Nephron progenitor cell (in vitro differentiated cells): ENCODE data around the gene ACTRT2.

Experiments
- DNase-seq: peaks from one replicate; pipeline ENCODE4 v3.0.0; 2021
- H3K27ac Mint-ChIP-seq: 2 replicates; pipeline ENCODE4 v1.8.0; 2021; ENCODE audit warnings: mild to moderate bottlenecking, moderate library complexity, mixed read lengths
- H3K27me3 Mint-ChIP-seq: 2 replicates; pipeline ENCODE4 v1.8.0; 2021; ENCODE audit warnings: mild to moderate bottlenecking, low read depth, mixed read lengths; ENCODE audit not compliant: poor library complexity
- H3K36me3 Mint-ChIP-seq: 2 replicates; pipeline ENCODE4 v1.8.0; 2021; ENCODE audit warnings: low read depth, mixed read lengths
- H3K4me1 Mint-ChIP-seq: 2 replicates; pipeline ENCODE4 v1.8.0; 2021; ENCODE audit warnings: mixed read lengths
- H3K4me3 Mint-ChIP-seq: 2 replicates; pipeline ENCODE4 v1.8.0; 2021; ENCODE audit warnings: mild to moderate bottlenecking, moderate library complexity, mixed read lengths
- H3K9me3 Mint-ChIP-seq: 2 replicates; pipeline ENCODE4 v1.8.0; 2021; ENCODE audit warnings: mild to moderate bottlenecking, moderate library complexity, mixed read lengths
- TF ChIP-seq, protein P1 (sequence below): fragments of 200-600 bp; sonication (generic); IDR thresholded peaks from 2 replicates; pipeline ENCODE4 v1.5.0; 2021; ENCODE audit warnings: antibody characterized with exemption

ACTRT2 gene

DNA sequence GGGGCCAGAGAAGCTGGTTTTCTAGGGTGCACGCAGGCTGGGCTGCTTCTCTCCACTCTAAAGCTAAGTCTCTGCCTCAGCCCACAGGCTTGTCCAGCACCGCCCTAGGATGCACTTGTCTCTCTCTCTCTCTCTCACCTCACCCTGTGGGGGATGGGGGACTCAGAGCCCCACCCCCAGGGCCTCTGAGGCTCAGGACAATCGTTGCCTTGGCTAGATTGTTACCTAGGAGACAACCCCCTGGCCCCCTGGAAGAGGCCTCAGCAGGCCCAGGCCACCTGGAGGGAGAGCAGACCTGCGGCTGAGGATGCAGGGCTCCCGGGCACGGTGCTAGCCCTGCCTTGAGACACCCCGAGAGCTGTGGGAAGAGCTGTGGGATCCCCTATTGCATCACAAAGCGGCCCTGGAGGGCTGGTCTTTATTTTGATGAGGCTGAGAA lies at the start of gene ACTRT2:
ACTRT2 (plus strand) TSS at position 235 of the 439 bp plus-strand sequence. CDS start 220 bp downstream, outside the sequence.
- peaks cover 47% of the 10 kb centered on the region for H3K9me3 Mint-ChIP-seq
- no peak within 1 kb of the TSS for H3K4me3 Mint-ChIP-seq
- TF ChIP-seq, protein P1, sequence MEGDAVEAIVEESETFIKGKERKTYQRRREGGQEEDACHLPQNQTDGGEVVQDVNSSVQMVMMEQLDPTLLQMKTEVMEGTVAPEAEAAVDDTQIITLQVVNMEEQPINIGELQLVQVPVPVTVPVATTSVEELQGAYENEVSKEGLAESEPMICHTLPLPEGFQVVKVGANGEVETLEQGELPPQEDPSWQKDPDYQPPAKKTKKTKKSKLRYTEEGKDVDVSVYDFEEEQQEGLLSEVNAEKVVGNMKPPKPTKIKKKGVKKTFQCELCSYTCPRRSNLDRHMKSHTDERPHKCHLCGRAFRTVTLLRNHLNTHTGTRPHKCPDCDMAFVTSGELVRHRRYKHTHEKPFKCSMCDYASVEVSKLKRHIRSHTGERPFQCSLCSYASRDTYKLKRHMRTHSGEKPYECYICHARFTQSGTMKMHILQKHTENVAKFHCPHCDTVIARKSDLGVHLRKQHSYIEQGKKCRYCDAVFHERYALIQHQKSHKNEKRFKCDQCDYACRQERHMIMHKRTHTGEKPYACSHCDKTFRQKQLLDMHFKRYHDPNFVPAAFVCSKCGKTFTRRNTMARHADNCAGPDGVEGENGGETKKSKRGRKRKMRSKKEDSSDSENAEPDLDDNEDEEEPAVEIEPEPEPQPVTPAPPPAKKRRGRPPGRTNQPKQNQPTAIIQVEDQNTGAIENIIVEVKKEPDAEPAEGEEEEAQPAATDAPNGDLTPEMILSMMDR: no peak
- H3K27ac Mint-ChIP-seq: no peak within 1 kb of the TSS
- DNase-seq: no peak
- H3K27me3 Mint-ChIP-seq: peaks cover 22% of the 10 kb centered on the region
- no peaks in the 10 kb centered on the region for H3K4me1 Mint-ChIP-seq
- H3K36me3 Mint-ChIP-seq: no peaks in the 10 kb centered on the region

DNA sequence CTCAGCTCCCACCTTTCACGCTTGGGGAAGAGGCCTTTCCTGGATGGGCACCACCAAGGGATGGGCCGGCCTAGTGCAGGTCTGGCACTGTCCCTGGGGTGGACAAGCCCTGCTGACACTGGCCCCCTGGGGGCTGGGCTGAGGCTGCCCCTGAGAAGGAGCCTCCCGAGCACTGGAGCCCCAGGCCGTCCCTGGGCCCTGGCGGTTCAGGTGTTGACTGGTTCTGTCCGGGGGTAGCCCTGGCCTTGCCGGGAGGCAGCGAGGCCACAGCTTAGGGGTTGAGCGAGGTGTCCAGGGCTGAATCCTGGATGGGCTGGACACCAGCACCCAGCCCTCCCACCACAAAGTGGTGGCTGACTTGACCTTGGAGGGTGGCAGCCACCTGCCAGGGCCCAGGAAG lies 49.7 kb upstream of the ACTRT2 start:
- H3K4me3 Mint-ChIP-seq: no peak overlapping the region
- H3K27me3 Mint-ChIP-seq: peaks cover 6% of the 10 kb centered on the region
- no peak for DNase-seq
- TF ChIP-seq, protein P1: no peak
- no peak overlapping the region for H3K27ac Mint-ChIP-seq
- peaks cover 45% of the 10 kb centered on the region for H3K9me3 Mint-ChIP-seq
- H3K4me1 Mint-ChIP-seq: no peaks in the 10 kb centered on the region
- no peaks in the 10 kb centered on the region for H3K36me3 Mint-ChIP-seq

DNA sequence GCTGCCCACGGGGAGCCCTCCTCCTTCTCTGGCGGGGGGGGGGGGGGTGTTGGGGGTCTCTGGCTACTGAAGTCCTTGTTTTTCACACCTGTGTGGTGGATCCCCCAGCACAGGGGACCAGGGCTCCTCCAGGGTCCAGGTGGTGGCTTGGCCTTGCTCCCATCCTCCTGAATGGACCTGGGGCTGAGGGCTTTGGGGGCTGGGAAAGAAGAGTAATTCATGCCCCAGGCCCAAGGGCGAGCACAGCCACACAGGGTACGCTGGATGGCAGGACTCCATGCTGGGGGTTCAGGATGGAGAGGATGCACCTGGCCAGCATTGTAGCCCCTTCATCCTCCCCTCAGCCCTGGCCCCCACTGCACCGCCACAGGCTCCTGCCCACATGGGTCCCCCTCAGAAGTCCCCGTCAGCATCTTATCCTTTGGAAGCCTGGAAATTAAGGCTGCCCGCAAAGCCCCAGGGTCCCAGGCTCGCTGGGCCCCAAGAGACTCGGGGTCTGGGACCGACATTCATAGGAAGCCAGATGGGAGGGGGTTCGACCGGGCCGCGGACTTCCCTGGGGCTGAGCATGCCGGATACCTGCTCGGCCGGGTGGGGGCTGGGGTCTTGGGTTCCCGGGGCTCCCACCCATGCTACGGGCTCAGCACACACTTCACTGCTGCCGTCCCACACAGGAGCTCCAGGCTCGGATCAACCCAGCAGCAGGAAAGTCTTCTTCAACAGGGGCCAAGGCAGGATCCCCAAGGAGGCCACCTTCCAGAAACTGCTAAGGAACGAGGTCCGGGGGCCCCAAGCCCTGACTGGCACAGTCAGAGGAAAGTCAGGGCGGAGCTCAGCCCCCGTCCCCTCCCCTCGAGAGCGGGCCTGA lies 49.0 kb upstream of the ACTRT2 start:
- Mint-ChIP-seq H3K9me3 (peaks cover 39% of the 10 kb centered on the region), H3K4me3 (no peak overlapping the region), H3K27ac (no peak overlapping the region), H3K4me1 (no peaks in the 10 kb centered on the region), H3K36me3 (no peaks in the 10 kb centered on the region), H3K27me3 (peaks cover 3% of the 10 kb centered on the region)
- TF ChIP-seq, protein P1: no peak
- no peak for DNase-seq

DNA sequence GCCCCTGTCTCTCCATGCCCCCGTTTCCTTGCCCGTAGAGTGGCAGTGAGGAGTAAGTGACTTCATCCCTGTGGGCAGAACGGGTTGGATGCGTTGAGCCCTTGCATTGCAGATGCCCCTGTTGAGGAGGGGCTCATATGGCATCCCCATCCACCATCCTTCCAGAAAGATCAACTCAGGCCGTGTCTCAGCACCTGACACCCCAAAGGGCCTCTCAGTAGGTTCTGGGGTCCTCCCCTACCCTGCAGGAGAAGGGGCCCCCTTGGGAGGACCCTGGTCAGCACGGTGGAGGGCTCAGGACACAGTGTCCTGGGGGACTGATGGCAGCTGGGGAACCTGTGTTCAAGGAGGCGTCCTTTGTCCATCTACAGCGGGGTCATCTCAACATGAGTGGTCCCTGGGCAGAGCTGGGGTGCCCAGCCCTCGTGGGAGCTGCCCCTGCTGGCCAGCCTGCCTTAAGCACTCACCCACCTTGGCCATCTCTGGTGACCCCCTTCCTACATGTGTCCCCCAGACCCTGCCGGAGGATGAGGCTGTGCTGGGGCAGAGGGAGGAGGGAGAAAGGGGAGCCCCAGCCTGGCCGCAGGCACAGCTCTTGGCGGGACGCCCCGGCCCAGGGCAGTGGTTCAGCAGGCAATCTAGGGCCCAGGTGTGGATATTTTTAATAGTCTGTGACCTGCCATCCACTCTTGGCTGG lies 48.2 kb upstream of the ACTRT2 start:
- Mint-ChIP-seq H3K4me3 (no peak overlapping the region), H3K4me1 (no peaks in the 10 kb centered on the region), H3K27ac (no peak overlapping the region), H3K9me3 (peaks cover 42% of the 10 kb centered on the region), H3K27me3 (peaks cover 3% of the 10 kb centered on the region), H3K36me3 (no peaks in the 10 kb centered on the region)
- DNase-seq: no peak
- TF ChIP-seq, protein P1: no peak

DNA sequence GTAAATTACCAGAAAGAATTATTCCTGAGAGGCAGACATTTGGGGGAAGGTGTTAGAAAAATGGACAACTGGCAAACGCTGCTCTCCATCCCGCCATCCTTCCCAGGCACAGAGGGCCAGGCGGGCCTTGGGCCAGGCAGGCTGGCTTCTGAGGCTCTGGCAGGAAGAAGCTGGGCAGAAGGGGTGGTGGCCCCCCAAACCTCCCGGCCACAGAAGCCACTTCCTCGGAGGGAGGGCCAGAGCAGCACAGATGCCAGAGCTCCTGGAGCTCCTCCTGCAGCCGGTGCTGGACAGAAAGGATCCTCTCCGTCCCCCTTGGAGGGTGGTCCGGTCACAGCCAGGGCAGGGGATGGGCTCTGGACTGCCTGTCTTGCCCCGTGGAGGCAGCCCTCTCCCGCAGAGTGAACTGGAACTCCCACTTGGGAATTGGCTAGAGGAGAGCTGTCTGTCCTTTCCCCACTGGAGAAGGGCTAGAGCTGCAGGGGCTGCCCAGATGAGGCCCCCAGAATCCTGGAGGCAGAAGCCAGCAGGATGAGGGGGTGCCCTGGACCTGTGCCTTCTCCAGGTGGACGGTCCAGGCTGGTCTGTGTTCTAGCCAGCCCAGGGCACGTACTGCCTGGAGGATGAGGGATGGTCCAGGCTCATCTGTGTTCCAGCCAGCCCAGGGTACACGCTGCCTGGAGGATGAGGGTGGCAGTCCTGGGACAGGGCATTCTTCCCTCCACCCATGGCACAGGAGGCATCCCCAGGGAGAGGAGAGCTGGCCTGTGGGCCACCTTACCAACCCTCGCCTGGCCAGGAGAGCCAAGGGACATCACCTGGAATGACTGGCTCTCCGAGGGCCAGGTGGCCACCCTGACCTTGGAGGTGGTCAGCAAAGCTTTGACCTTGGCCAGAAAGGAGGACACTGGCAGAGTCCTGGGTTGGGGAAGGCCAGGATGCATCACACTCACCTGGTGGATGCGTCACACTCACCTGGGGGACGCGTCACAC lies 47.4 kb upstream of the ACTRT2 start:
- TF ChIP-seq, protein P1: no peak
- DNase-seq: no peak
- peaks cover 3% of the 10 kb centered on the region for H3K27me3 Mint-ChIP-seq
- no peaks in the 10 kb centered on the region for H3K4me1 Mint-ChIP-seq
- no peak overlapping the region for H3K27ac Mint-ChIP-seq
- H3K4me3 Mint-ChIP-seq: no peak overlapping the region
- H3K36me3 Mint-ChIP-seq: no peaks in the 10 kb centered on the region
- H3K9me3 Mint-ChIP-seq: peaks cover 35% of the 10 kb centered on the region
